Epithelial cell of proximal tubule (primary cell): ENCODE measurements around the gene OPCML. TPM values are rescaled to one million over a fixed set of nuclear protein-coding genes. Genes with fewer than 3 reads are reported as not detected.
A peak's percentile ranks its signal among the peaks of the same experiment; 100 is the strongest.

ENCODE experiments used
- DNase-seq: peaks from one replicate; pipeline ENCODE4 v3.0.0-alpha.2; 2011; ENCODE audit warnings: low read depth
- H3K4me3 ChIP-seq: 2 replicates; pipeline ENCODE4 v1.5.1; 2011; ENCODE audit warnings: low read depth, mild to moderate bottlenecking, low read length
- CTCF ChIP-seq: conservative IDR thresholded peaks from 2 replicates; pipeline ENCODE4 v1.5.1; 2012; ENCODE audit warnings: low read depth, mild to moderate bottlenecking, low read length
- total RNA-seq: library from RNA; depleted of rRNA; stranded (reverse); fragments of >200 nt; gene quantifications from 2 replicates; pipeline ENCODE4 v1.2.3, GENCODE V29; 2015

OPCML gene
- total RNA-seq, 1 donor from 2014 or later: not detected

GRCh38 chr11:133070021-133070713 is 462.1 kb downstream of the OPCML start:
- no peak overlapping the region for H3K4me3 ChIP-seq
- TF ChIP-seq CTCF: no peak
- DNase-seq: no peak

- DNase-seq: no peak
- TF ChIP-seq CTCF: no peak
- no peak overlapping the region for H3K4me3 ChIP-seq
Measured at GRCh38 chr11:133065847-133066485, 466.3 kb downstream of the OPCML start.

GRCh38 chr11:133064961-133065360 is 467.3 kb downstream of the OPCML start:
- peak overlapping the region; percentile 67 for H3K4me3 ChIP-seq
- no peak for DNase-seq
- TF ChIP-seq CTCF: no peak

- peak overlapping the region; percentile 67 for H3K4me3 ChIP-seq
- TF ChIP-seq CTCF: peak; percentile 72
- no peak for DNase-seq
Measured at GRCh38 chr11:133064152-133064877, 468.0 kb downstream of the OPCML start.

- no peak for DNase-seq
- TF ChIP-seq CTCF: no peak
- no peak overlapping the region for H3K4me3 ChIP-seq
Measured at GRCh38 chr11:133058501-133058900, 473.8 kb downstream of the OPCML start.

- no peak for DNase-seq
- H3K4me3 ChIP-seq: no peak overlapping the region
- no peak for TF ChIP-seq CTCF
Measured at GRCh38 chr11:133053124-133053776, 479.1 kb downstream of the OPCML start.
